Activated CD4-positive, alpha-beta T cell treated with anti-CD3 and anti-CD28 coated beads for 48 hours (primary cell): ENCODE results near the gene SLC4A7.
"Not testable (repeated sequence)": the region's sequence is repeated elsewhere in the genome, so short reads cannot be mapped to it uniquely, and the experiment has no call there.

Source experiments
- DNase-seq: peaks from one replicate; pipeline ENCODE4 v3.0.0-alpha.2; 2020

SLC4A7 gene

GRCh38 chr3:27486336-27486735 lies 2.2 kb upstream of the SLC4A7 start:
- no peak for DNase-seq

- DNase-seq: no peak
Measured at GRCh38 chr3:27485866-27486265, 1.7 kb upstream of the SLC4A7 start.

- peak; percentile 46 for DNase-seq
Measured at GRCh38 chr3:27483117-27484014, 818 bp downstream of the SLC4A7 start.

DNA sequence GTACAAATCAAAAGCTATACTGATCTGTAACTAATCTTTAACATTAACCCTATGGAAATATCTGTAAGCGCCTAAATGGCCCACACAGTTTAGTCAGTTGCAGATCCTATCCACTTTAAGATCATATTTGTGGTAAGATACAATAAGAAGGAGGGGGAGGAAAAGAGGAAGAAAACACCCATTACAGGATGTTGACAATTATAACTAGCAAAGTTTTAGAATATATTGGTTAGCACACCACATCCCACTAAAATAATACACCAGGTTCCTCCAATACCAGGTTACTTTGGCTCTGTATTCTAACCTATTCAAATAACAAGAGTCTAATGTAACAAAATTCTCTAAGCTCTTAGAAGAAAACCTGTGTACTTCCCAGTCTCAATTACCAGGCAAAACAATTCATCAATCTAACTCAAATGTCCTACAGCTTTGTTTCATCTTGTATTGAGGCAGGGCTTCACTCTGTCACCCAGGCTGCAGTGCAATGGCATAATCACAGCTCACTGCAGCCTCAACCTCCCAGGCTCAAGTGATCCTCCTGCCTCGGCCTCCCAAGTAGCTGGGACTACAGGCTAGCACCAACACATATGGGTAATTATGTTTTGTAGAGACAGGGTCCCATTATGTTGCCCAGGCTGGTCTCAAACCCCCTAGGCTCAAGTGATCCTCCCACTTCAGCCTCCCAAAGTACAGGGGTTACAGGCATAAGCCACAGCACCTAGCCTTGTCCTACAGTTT lies 4.2 kb downstream of the SLC4A7 start:
- no peak for DNase-seq

- DNase-seq: no peak
Measured at GRCh38 chr3:27471923-27472550, 12.1 kb downstream of the SLC4A7 start.

- no peak for DNase-seq
Measured at GRCh38 chr3:27468283-27468886, 15.8 kb downstream of the SLC4A7 start.

- DNase-seq: no peak
Measured at GRCh38 chr3:27467545-27467944, 16.6 kb downstream of the SLC4A7 start.

DNA sequence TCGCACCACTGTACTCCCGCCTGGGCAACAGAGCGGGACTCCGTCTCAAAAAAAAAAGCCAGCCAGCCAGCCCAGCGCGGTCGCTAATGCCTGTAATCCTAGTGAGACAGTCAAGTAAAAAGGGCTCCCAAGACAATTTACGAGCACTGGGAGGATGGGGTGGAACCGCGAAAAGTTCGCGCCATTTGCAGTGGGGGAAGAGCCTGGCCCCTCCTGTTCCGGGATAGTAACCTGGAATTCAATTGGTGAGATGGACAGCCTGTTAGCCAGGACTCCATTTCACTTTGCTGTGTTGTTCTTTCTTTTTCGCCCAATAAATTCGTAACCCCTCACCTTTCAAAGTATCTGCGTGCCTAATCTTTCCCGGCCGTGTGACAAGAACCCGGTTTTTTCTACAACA lies 19.5 kb downstream of the SLC4A7 start:
- DNase-seq: no peak

GRCh38 chr3:27462228-27462627 lies 22.0 kb downstream of the SLC4A7 start:
- DNase-seq: no peak

DNA sequence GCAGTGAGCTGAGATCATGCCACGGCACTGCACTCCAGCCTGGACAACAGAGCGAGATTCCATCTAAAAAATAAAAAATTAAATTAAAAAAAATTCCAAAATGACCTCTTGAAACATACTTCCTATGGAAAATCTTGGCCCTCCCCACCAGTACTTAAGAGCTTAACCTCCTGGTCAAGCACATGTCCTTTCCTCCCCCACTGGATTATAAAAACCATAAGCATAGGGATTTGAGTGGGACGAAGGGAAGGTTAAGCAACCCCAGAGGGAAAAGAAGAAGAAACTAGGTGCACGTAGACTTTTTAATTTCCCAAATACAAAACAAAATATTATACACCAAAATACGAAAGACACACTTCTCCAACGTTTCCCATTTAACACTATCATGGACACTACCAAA lies 25.3 kb downstream of the SLC4A7 start:
- no peak for DNase-seq

DNA sequence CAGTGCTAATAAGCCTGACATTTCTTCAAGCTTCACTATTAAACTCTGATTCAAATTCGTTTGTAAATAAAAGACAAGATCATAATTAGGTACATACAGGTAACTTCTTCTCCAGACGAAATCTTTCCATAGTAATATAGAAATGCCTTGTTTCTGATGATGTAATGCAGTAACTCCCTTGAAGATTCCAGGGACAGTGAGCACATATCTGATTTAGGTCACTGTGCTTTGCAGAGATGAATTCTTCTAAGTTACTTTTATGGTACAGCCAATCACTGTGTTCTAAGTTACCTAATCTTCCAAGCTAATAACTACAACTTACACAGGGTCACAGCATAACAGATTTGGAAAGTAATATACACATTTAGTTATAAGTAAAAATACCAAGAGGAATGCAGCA lies 27.6 kb downstream of the SLC4A7 start:
- DNase-seq: no peak

- no peak for DNase-seq
Measured at GRCh38 chr3:27454914-27455313, 29.3 kb downstream of the SLC4A7 start.

DNA sequence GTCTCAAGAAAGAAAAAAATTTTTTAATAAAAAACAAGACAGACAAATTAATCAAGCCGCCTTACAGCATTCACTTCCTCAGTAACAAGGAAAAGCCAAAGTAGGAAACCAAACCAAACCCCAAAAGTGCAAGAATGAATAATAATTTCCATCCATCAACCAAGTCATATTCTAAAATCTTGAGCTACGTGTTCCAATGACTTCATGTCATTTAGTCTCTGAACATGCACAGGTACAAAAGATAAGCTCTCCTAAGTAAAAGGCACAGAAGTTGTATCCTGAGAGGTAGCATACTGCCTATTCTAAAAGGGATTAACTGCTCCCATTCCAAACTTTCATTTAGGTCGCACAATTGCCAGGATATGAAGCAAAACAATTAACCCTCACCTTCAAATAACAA lies 29.7 kb downstream of the SLC4A7 start:
- DNase-seq: no peak

DNA sequence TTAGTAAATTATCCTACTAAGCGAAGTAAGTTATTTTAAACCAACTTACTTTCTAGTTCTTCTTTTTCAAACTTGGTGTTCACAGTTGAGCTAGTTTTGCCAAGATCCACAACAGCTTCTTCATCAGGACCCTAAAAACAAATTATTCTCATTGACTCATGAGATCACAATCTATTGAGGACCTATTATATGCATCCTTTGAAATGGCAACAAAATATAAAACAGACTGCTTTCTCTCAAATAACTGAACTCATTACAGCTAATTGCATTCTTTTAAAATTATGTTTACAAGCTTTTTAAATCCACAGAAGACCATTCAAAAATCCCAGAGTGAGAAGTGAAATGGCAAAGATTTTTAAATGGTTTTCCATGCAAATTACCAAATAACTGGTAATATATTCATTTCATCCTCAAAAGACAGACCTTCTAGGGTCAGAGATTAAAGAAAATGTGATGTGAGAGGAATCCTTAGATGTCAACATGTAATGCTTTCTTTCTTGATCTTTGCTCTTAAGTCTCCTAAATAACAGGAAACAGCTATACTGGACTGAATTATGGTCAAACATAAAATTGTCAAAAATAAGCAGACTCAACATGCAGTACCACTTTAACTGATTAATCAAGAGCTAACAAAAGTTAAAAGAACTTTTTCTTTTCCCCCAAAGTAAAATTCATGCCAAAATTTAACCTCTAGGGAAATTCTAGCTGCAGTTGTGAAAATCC lies 31.7 kb downstream of the SLC4A7 start:
- no peak for DNase-seq

- no peak for DNase-seq
Measured at GRCh38 chr3:27451842-27452241, 32.3 kb downstream of the SLC4A7 start.

DNA sequence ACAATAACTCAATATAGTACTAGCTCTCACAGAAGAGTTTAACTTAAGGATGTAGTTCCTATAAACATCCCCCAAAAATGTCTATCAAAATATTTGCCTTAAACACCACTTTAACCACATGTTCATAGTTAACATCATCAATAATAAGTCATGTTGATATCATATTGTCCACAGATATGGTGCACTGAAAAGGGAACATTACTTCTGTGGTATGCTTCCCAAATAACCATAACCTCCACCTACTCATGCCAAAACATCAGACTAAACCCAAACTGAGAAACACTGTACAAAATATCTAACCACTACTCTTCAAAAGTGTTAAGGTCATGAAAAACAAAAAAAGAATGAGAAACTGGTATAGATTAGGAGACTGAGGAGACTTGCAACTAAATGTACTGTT lies 32.9 kb downstream of the SLC4A7 start:
- DNase-seq: no peak

DNA sequence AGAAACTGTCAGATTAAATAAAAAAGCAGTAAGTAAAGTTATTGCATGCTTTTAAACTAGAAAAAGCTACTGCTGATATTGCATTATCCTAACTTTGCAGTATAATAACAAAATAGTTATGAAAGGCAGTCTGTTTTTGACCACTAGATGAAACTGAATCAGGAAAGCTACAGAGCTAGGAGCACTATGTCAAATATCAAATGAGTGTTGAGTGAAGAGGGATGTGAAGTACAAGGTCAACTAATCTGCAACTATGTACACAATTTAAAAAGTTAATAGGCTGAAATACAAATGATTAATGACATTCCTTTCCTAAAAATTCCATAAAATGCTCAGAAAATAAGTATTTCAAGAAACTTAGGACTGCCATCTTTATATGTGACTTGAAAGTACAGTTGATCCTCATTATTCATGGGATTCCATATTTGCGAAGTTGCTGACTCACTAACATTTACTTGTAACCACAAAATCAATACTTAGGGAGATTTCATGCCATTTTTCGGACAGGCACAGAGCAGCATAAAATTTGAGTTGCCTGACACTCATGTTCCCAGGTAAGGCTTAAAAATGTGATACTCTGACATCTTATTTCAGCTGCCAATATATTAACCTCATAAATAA lies 34.5 kb downstream of the SLC4A7 start:
- no peak for DNase-seq

DNA sequence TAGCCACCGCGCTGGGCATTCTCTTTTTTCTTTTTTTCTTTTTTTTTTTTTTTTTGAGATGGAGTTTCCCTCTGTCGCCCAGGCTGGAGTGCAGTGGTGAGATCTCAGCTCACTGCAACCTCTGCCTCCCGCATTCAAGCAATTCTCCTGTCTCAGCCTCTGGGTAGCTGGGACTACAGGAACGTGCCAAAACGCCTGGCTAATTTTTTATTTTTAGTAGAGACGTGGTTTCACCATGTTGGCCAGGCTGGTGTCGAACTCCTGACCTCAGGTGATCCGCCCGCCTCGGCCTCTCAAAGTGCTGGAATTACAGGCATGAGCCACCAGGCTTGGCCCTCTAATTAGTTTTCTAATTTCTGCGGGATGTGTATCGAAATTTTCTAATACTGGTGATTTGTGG lies 41.2 kb downstream of the SLC4A7 start:
- not testable (repeated sequence) for DNase-seq

DNA sequence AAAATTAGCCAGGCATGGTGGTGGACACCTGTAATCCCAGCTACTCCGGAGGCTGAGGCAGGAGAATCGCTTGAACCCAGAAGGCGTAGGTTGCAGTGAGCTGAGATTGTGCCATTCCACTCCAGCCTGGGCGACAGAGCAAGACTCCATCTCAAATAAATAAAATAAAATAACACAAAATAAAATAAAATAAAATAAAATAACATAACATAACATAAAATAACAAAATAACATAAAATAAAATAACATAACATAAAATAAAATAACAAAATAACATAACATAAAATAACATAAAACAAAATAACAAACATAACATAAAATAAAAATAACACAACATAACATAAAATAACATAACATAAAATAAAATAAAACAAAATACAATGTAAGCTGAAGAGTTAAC lies 45.8 kb downstream of the SLC4A7 start:
- not testable (repeated sequence) for DNase-seq

GRCh38 chr3:27431116-27431515 lies 53.1 kb downstream of the SLC4A7 start:
- no peak for DNase-seq

DNA sequence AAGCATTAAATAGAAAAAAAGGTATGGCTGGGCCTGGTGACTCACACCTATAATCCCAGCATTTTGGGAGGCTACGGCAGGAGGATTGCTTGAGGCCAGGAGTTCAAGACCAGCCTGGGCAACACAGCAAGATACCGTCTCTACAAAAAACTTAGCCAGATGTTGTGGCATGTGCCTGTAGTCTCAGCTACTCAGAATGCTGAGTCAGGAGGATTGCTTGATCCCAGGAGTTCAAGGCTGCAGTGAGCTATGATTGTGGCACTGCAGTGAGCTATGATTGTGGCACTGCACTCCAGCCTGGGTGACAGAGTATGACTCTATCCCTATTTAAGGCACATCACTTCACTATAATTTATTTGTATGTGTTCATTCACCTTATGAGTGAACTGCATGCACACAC lies 54.3 kb downstream of the SLC4A7 start:
- DNase-seq: no peak

DNA sequence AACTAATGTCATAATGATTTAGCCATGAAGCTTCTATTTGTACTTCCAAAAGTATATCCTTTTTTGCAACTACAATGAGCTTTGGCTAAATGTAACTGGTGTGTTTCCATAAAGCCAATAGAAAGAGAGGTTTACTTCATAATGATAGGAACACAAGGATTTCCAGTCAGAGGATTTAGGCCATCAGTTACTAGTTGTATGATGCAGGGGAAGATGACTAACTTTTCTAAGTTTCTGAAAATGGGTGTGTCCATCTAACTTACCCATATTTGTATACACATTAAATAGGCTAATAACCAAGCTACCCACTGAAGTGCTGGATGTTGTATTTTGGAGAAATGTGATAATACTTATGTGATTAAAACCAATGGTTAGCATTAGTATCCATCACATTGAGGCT lies 55.7 kb downstream of the SLC4A7 start:
- DNase-seq: no peak
